Measurements from ENCODE around the gene LRMDA.
"Not testable (repeated sequence)": the region's sequence is repeated elsewhere in the genome, so short reads cannot be mapped to it uniquely, and the experiment has no call there.

The LRMDA gene

DNA sequence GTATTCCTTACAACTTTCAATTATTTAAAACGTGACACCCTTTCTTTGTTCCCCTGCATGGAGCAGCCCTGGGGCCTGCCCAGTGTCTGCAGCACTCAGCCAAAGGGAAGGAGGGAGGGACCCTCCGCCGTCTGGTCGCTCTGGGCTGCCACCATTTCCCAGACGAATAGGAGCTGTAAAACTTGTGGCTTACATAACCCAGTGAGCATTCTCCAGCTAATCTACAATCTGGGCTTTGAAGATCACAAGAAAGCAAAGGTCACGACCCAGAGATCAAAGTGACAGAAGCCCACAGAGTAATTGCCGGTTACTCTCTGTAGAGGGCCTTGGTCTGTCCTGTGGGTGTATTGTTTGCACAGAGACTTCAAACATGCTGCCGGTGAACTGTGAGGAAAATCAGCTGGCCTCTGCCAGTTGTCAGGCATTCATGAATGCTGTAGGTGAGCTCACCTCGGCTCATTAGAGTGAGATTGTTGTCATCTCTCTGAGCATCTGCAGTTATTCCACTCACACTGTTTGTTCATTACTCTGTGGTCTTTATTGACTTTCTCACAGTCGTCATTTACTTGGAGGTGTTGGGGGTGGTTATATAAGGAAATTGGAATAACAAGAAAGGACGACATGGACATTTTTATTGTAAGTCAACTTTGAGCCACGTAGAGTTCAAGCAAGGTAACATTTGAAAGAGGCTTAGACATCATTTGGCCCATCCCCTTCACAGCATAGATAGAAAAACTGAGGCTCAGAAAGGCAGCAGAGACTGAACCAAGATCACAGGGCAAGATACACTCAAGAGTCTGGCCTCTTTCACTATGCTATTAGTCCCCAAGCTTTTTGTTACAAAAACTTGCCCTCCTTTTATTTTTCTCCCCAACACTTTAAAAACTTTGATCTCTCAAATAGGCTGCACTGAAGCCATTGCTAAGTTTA lies 619.8 kb downstream of the LRMDA start:
- H3K27ac ChIP-seq (ENCODE audit: low read depth, low read length): no peak overlapping the region
- H3K9ac ChIP-seq (ENCODE audit: low read depth, low read length): no peak overlapping the region
- no peaks in the 10 kb centered on the region for H3K27me3 ChIP-seq (ENCODE audit: insufficient read depth, low read length)
- peaks cover 13% of the 10 kb centered on the region for H3K9me3 ChIP-seq (ENCODE audit: insufficient read depth, low read depth, low read length)
- H3K4me1 ChIP-seq (ENCODE audit: insufficient read depth, low read length): peaks cover 10% of the 10 kb centered on the region; the same call in 1 of the 2 replicates
- 40% methylated on average over 12 of the region's 12 CpGs for WGBS
- H3K36me3 ChIP-seq (ENCODE audit: insufficient read depth, low read length): no peaks in the 10 kb centered on the region
- no peak overlapping the region for H3K4me3 ChIP-seq (ENCODE audit: low read length)

DNA sequence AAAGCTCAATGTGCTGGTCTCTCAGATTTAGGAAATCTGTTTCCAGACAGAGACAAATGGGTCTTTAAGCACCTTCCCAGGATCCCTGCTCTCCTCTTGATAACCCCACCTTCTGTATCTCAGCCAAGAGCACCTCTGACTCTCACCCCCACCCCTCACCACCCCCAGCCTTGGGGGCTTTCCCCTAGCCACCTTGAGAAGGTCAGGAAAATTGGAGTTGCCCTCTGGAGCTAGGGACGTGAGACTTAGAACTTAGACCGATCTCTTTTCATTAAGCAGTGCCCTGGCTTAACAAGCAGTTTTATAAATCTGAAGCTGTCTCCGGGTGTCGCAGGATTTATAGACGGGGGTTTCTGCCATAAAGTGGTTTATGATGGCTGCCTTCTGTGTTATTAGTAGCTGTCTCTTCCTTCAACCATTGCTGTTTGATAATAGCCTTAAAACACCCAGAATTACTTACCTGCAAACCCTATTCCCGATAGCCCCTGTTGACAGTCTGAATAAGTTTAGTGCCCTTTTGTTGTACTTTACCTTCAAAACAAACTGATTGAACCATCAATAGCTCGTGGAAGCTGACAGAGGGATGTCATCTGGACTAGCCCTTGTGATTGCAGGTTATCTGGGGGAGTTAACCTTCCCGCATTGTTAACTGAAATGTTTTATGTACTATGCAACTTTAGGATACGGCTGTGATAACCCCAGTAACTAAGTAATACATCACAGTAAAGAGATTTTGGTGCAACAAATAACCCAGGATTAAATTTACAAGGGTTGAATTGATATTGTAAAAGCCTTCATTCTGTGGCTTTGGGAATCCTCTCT lies 621.5 kb downstream of the LRMDA start:
- Histone ChIP-seq H3K9me3 (ENCODE audit: insufficient read depth, low read depth, low read length) (peaks cover 26% of the 10 kb centered on the region), H3K36me3 (ENCODE audit: insufficient read depth, low read length) (no peaks in the 10 kb centered on the region), H3K27me3 (ENCODE audit: insufficient read depth, low read length) (no peaks in the 10 kb centered on the region), H3K27ac (ENCODE audit: low read depth, low read length) (no peak overlapping the region), H3K4me3 (ENCODE audit: low read length) (no peak overlapping the region), H3K4me1 (ENCODE audit: insufficient read depth, low read length) (peaks cover 10% of the 10 kb centered on the region; the same call in 1 of the 2 replicates), H3K9ac (ENCODE audit: low read depth, low read length) (no peak overlapping the region)
- WGBS: 87% methylated on average over 8 of the region's 9 CpGs

DNA sequence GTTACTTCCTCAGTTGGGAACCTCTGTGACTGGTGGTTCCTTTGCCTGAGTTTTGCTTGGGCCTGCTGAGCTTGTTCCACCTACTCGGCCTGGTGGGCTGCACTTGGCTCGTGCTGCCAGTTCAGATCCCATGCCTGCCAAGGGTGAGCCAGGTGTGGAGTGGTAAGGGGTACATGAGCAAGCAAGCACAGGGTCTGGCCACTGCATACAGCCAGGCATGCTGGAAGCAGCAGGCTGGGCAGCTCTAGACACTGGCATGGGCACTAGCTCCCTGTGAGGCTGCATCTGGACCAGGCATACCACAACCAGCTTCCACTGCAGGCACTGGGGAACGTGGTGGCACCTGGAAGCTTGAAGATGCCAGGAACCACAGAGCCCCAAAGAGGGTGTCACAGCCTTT lies 624.0 kb downstream of the LRMDA start:
- H3K27ac ChIP-seq (ENCODE audit: low read depth, low read length): no peak overlapping the region
- 95% methylated on average over 3 of the region's 3 CpGs for WGBS
- peaks cover 6% of the 10 kb centered on the region; the same call in 1 of the 2 replicates for H3K4me1 ChIP-seq (ENCODE audit: insufficient read depth, low read length)
- no peaks in the 10 kb centered on the region for H3K27me3 ChIP-seq (ENCODE audit: insufficient read depth, low read length)
- H3K36me3 ChIP-seq (ENCODE audit: insufficient read depth, low read length): no peaks in the 10 kb centered on the region
- H3K9ac ChIP-seq (ENCODE audit: low read depth, low read length): no peak overlapping the region
- no peak overlapping the region for H3K4me3 ChIP-seq (ENCODE audit: low read length)
- peaks cover 26% of the 10 kb centered on the region for H3K9me3 ChIP-seq (ENCODE audit: insufficient read depth, low read depth, low read length)

DNA sequence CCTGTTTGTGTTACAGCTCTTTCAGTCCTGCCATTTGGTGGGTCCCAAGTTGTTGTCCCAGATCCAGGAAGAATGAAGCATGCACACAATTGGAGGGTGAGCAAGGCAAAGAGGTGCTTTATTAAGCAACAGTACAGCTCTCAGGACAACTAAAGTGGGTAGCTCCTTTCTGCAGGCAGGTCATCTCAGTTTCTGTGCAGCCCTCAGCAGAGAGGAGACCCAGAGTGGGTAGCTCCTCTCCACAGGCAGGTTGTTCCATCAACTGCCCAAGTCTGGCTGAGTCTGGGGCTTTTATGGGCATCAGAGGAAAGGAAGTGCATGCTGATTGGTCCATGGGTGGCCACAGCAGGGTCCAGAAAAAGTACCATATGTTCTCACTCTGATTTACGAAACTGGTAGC lies 624.5 kb downstream of the LRMDA start:
- Histone ChIP-seq H3K9me3 (ENCODE audit: insufficient read depth, low read depth, low read length) (peaks cover 29% of the 10 kb centered on the region), H3K36me3 (ENCODE audit: insufficient read depth, low read length) (no peaks in the 10 kb centered on the region), H3K4me3 (ENCODE audit: low read length) (no peak overlapping the region), H3K4me1 (ENCODE audit: insufficient read depth, low read length) (peaks cover 3% of the 10 kb centered on the region; the same call in 1 of the 2 replicates), H3K27me3 (ENCODE audit: insufficient read depth, low read length) (no peaks in the 10 kb centered on the region), H3K27ac (ENCODE audit: low read depth, low read length) (no peak overlapping the region), H3K9ac (ENCODE audit: low read depth, low read length) (no peak overlapping the region)
- 89% methylated on average over 1 of the region's 1 CpG for WGBS

DNA sequence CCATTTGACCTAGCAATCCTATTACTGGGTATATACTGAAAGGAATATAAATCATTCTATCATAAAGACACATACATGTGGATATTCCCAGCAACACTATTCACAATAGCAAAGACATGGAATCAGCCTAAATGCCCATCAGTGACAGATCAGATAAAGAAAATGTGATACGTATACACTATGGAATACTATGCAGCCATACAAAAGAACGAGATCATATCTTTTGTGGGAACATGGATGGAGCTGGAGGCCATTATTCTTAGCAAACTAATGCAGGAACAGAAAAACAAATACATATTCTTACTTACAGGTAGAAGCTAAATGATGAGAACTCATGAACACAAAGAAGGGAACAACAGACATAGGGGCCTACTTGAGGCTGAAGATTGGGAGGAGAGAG lies 629.6 kb downstream of the LRMDA start:
- H3K27ac ChIP-seq (ENCODE audit: low read depth, low read length); H3K27me3 ChIP-seq (ENCODE audit: insufficient read depth, low read length); H3K9ac ChIP-seq (ENCODE audit: low read depth, low read length); H3K36me3 ChIP-seq (ENCODE audit: insufficient read depth, low read length); H3K4me3 ChIP-seq (ENCODE audit: low read length); H3K4me1 ChIP-seq (ENCODE audit: insufficient read depth, low read length): not testable (repeated sequence)
- WGBS: 100% methylated on average over 2 of the region's 2 CpGs
- peaks cover 20% of the 10 kb centered on the region for H3K9me3 ChIP-seq (ENCODE audit: insufficient read depth, low read depth, low read length)

DNA sequence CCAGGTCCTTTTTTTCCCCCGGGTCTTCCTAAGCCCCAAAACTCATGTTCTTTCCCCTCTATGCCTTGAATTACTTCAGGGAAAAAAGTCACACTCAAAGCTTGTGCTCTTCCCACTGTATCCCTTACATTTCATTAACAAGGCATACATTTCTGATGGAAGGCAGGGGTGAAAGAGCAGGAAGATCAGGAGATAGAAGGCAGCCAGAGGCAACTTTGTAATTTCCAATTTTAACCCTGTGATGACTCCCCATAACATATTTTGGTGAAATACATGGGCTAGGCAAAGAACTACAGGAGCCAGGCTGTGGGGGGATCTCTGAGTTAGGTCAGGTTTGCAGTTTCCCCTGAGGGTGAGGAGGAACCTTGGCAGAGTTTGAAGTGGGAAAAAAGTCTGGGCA lies 635.0 kb downstream of the LRMDA start:
- Histone ChIP-seq H3K27me3 (ENCODE audit: insufficient read depth, low read length) (no peaks in the 10 kb centered on the region), H3K4me1 (ENCODE audit: insufficient read depth, low read length) (no peaks in the 10 kb centered on the region), H3K4me3 (ENCODE audit: low read length) (no peak overlapping the region), H3K27ac (ENCODE audit: low read depth, low read length) (no peak overlapping the region), H3K9ac (ENCODE audit: low read depth, low read length) (no peak overlapping the region), H3K9me3 (ENCODE audit: insufficient read depth, low read depth, low read length) (peaks cover 13% of the 10 kb centered on the region; the same call in 1 of the 2 replicates), H3K36me3 (ENCODE audit: insufficient read depth, low read length) (no peaks in the 10 kb centered on the region)
- WGBS: 97% methylated on average over 1 of the region's 1 CpG

DNA sequence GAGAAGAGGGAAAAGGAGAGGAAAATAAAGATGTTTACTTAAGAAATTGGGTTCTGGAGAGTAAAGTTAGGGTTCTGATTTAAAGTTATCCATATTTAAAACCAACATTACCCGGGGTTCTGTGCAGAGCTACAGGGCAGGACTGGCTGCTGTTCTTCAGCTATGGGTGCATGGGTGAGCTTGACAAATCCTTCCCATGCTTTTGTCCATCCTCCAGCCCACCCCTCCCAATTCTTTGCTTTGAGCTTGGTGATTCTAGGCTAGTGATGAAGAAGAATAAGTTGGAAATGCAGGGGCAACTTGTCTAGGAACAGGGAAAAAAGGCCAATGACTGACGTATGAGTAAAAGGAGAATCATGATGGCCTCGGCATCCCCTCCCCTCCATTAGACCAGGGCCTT lies 636.0 kb downstream of the LRMDA start:
- no peaks in the 10 kb centered on the region for H3K4me1 ChIP-seq (ENCODE audit: insufficient read depth, low read length)
- H3K9me3 ChIP-seq (ENCODE audit: insufficient read depth, low read depth, low read length): peaks cover 13% of the 10 kb centered on the region; the same call in 1 of the 2 replicates
- H3K9ac ChIP-seq (ENCODE audit: low read depth, low read length): no peak overlapping the region
- no peak overlapping the region for H3K4me3 ChIP-seq (ENCODE audit: low read length)
- no peak overlapping the region for H3K27ac ChIP-seq (ENCODE audit: low read depth, low read length)
- no peaks in the 10 kb centered on the region for H3K36me3 ChIP-seq (ENCODE audit: insufficient read depth, low read length)
- WGBS: 96% methylated on average over 3 of the region's 3 CpGs
- H3K27me3 ChIP-seq (ENCODE audit: insufficient read depth, low read length): no peaks in the 10 kb centered on the region

DNA sequence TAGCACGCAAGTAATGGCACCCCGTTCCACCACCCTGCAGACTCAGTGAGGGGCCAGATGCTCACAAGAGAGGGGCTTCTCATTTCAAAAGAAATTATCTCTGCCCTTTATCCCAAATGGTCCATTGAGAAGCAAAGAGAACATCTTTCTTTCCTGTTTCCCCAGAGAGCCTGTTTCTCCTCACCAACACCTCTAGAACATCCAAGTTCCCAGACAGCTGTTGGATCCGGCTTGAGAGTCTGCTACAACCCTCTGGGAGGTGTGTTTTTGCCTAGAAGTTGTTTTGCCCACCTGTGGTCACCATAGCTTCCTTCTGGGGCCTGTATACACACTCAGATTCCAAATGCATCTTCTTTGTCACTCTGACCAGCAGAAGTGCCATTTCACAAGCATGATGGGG lies 637.4 kb downstream of the LRMDA start:
- Histone ChIP-seq H3K9ac (ENCODE audit: low read depth, low read length) (no peak overlapping the region), H3K36me3 (ENCODE audit: insufficient read depth, low read length) (no peaks in the 10 kb centered on the region), H3K27me3 (ENCODE audit: insufficient read depth, low read length) (no peaks in the 10 kb centered on the region), H3K4me3 (ENCODE audit: low read length) (no peak overlapping the region), H3K9me3 (ENCODE audit: insufficient read depth, low read depth, low read length) (peaks cover 13% of the 10 kb centered on the region; the same call in 1 of the 2 replicates), H3K27ac (ENCODE audit: low read depth, low read length) (no peak overlapping the region), H3K4me1 (ENCODE audit: insufficient read depth, low read length) (no peaks in the 10 kb centered on the region)
- WGBS: 97% methylated on average over 3 of the region's 3 CpGs

DNA sequence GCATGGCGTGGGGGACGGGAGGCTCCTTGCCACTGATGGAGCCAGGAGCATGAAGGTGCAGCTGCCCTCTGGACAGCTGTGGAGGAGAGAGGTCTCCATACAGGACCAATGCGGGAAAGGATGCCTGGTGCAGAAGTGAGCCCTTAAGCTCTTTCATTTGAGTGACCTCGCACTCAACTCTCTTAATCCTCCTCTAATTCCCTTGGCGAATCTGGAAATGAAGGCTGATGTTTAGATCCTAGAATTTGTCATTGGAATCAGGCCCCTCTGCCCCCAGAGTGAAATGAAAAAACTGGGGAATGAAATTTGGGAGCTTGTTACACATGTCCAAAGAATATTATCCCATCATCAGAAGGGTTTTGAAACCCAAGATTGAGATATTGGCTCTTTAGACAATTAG lies 639.5 kb downstream of the LRMDA start:
- 99% methylated on average over 5 of the region's 5 CpGs for WGBS
- no peak overlapping the region for H3K27ac ChIP-seq (ENCODE audit: low read depth, low read length)
- no peaks in the 10 kb centered on the region for H3K27me3 ChIP-seq (ENCODE audit: insufficient read depth, low read length)
- H3K4me1 ChIP-seq (ENCODE audit: insufficient read depth, low read length): no peaks in the 10 kb centered on the region
- H3K9me3 ChIP-seq (ENCODE audit: insufficient read depth, low read depth, low read length): peaks cover 16% of the 10 kb centered on the region; the same call in 1 of the 2 replicates
- H3K9ac ChIP-seq (ENCODE audit: low read depth, low read length): no peak overlapping the region
- H3K36me3 ChIP-seq (ENCODE audit: insufficient read depth, low read length): no peaks in the 10 kb centered on the region
- H3K4me3 ChIP-seq (ENCODE audit: low read length): no peak overlapping the region

DNA sequence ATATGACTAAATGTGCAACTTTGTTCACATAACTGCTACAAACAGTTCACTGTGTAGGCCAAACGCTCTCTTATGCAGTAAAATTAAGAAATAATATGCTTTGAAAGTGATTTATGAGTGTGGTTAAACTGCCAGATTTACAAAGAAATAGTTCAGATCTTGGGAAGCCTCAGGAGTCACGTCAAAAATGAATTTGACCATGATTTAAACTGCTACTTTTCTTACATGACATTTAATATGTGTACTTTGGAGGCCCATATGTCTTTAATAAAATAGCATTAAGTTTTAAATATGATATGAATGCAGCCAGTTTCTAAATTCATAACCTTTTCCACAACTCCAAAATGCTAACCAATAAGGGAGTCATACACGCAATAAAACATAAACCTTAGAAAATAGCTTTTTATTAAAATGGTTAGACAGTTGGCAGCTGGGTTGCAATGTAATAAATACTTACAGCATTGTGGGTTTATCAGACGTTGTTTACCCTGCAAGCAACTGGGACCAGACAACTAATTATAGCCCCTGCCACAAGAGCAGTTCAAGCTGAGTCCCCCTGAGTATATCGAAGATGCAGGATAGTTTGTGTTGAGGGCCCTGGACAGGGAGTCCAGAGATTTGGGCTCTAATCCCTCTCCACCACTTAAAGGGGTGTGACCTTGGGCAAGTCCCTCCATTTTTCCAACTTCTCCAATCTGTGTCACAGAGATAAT lies 640.4 kb downstream of the LRMDA start:
- no peaks in the 10 kb centered on the region for H3K36me3 ChIP-seq (ENCODE audit: insufficient read depth, low read length)
- no peak overlapping the region for H3K4me3 ChIP-seq (ENCODE audit: low read length)
- no peaks in the 10 kb centered on the region for H3K4me1 ChIP-seq (ENCODE audit: insufficient read depth, low read length)
- no peak overlapping the region for H3K27ac ChIP-seq (ENCODE audit: low read depth, low read length)
- H3K9ac ChIP-seq (ENCODE audit: low read depth, low read length): no peak overlapping the region
- no peaks in the 10 kb centered on the region for H3K27me3 ChIP-seq (ENCODE audit: insufficient read depth, low read length)
- H3K9me3 ChIP-seq (ENCODE audit: insufficient read depth, low read depth, low read length): peaks cover 16% of the 10 kb centered on the region; the same call in 1 of the 2 replicates
- whole genome bisulfite sequencing: 80% methylated on average over 4 of the region's 5 CpGs
